Peyer's patch (tissue), 4 donors: ENCODE results near the gene SPTB. TPM values are rescaled to one million over a fixed set of nuclear protein-coding genes. Genes with fewer than 3 reads are reported as not detected.

Experiments used
- DNase-seq, 3 donors: peaks; one replicate each; pipeline ENCODE4 v3.0.0-alpha.2; 2017 to 2019
- H3K27ac ChIP-seq, 4 donors: fragments of 200-600 bp; sonication (generic); one replicate each; pipeline ENCODE4 v1.5.1; 2016 to 2019
- H3K27me3 ChIP-seq, 2 donors: fragments of 200-600 bp; sonication (generic); one replicate each; pipeline ENCODE4 v1.5.1; 2019
- H3K36me3 ChIP-seq, 3 donors: fragments of 200-600 bp; sonication (generic); one replicate each; pipeline ENCODE4 v1.5.1; 2016 to 2019
- H3K4me1 ChIP-seq, 4 donors: fragments of 200-600 bp; sonication (generic); one replicate each; pipeline ENCODE4 v1.5.1; 2016 to 2019
- H3K4me3 ChIP-seq, 4 donors: fragments of 200-600 bp; sonication (generic); 1 replicate in 3 of 4; 2 replicates in 1 of 4; pipeline ENCODE4 v1.5.1; 2016 to 2019; ENCODE audit warnings: mild to moderate bottlenecking in 1 of 4
- H3K9me3 ChIP-seq, 4 donors: fragments of 200-600 bp; sonication (generic); one replicate each; pipeline ENCODE4 v1.5.1; 2016 to 2019; ENCODE audit warnings: mild to moderate bottlenecking in 1 of 4
- POLR2A ChIP-seq, 2 donors: fragments of 450-650 bp; IDR thresholded peaks; one replicate each; pipeline ENCODE4 v1.5.1; 2017; ENCODE audit warnings: antibody characterized with exemption in 2 of 2, mild to moderate bottlenecking in 2 of 2, moderate library complexity in 2 of 2
- total RNA-seq, 4 donors: library from RNA; depleted of rRNA; stranded (reverse); fragments of >200 nt; gene quantifications; one replicate each; pipeline ENCODE4 v1.1.0, GENCODE V29; 2016
- TF ChIP-seq, protein P1 (sequence below), 6 experiments: fragments of 450-650 bp in 4 of 6; fragments of 200-600 bp in 2 of 6; sonication (generic) in 1 of 6; IDR thresholded peaks; one replicate each; pipeline ENCODE4 v1.5.1; 2017 to 2019; ENCODE audit warnings: antibody characterized with exemption in 6 of 6, mild to moderate bottlenecking in 3 of 6, moderate library complexity in 1 of 6

Gene SPTB
- total RNA-seq, 4 donors from 2014 or later = 0.57 to 2.5 (median 0.94) TPM; not detected in 1

DNA sequence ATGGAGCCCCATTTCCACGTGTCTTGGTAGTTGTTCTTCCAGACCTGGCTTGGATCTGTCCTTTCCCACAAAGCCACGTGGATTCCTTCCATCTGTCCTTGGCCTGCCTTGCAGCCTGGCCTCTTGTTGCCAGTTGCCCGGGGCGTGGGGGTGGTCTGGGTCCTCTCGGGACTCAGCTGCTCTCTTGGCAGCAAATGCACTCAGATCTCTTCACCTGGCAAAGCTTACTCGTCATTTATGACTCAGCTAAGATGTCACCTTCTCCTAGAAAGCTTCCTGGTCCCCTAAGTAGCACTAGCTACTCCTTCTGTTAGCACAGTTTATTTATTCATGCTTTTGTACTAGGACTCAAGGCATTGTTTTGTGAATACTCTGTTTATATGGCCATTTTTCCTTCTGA lies 161.8 kb downstream of the SPTB start:
- DNase-seq = peak in 2 of 3 donors; percentile 46 to 48
- H3K9me3 ChIP-seq = no peaks in the 10 kb centered on the region
- peaks cover 0 to 70% (median 9%) of the 10 kb centered on the region in 4 donors for H3K4me1 ChIP-seq
- H3K27ac ChIP-seq = peak overlapping the region in 3 of 4 donors; percentile 6 to 84 (median 71)
- H3K4me3 ChIP-seq = no peak overlapping the region
- no peaks in the 10 kb centered on the region for H3K36me3 ChIP-seq
- no peaks in the 10 kb centered on the region for H3K27me3 ChIP-seq
- no peak for TF ChIP-seq POLR2A (IDR thresholded peaks at IDR 0.05)
- TF ChIP-seq, protein P1, sequence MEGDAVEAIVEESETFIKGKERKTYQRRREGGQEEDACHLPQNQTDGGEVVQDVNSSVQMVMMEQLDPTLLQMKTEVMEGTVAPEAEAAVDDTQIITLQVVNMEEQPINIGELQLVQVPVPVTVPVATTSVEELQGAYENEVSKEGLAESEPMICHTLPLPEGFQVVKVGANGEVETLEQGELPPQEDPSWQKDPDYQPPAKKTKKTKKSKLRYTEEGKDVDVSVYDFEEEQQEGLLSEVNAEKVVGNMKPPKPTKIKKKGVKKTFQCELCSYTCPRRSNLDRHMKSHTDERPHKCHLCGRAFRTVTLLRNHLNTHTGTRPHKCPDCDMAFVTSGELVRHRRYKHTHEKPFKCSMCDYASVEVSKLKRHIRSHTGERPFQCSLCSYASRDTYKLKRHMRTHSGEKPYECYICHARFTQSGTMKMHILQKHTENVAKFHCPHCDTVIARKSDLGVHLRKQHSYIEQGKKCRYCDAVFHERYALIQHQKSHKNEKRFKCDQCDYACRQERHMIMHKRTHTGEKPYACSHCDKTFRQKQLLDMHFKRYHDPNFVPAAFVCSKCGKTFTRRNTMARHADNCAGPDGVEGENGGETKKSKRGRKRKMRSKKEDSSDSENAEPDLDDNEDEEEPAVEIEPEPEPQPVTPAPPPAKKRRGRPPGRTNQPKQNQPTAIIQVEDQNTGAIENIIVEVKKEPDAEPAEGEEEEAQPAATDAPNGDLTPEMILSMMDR (IDR thresholded peaks at IDR 0.05) = no peak

DNA sequence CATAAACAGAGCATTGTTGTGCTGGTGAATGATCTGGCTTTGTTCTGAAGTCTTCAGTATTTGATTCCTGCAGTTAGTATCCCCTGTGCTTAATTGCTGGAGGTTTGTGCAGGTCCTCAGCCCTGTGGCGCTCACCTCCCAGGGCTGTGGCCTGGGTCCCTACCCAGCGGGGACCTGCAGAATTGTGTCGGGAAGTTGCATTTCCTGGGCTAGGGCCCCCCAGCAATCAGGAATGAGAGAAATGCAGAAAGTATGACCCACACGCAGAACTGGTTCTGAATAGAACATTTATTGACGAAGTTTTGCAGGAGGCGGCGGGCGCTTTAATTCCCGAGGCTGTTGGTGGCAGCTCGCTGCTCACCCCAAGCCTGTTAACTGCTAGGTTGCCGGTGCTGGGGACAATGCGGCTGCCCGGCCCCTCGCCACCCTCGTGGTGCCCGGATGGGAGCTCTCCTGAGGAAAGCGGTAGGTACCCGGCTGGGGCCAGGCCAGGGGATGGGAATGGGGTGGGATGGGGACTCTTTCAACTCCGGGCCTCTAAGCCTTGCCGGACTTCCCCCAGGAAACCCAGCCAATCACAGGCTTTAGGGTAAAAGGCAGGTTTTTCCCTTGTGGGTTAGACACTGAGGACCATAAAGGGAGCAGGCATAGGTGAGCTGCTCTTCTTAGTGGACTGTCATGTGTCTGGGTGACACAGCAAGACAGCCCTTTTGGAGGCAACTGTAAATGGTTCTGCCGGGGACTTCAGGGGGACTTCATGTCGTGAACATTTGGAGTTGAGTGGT lies 163.9 kb downstream of the SPTB start:
- TF ChIP-seq POLR2A (IDR thresholded peaks at IDR 0.05) = no peak
- TF ChIP-seq, protein P1 (IDR thresholded peaks at IDR 0.05) = no peak

DNA sequence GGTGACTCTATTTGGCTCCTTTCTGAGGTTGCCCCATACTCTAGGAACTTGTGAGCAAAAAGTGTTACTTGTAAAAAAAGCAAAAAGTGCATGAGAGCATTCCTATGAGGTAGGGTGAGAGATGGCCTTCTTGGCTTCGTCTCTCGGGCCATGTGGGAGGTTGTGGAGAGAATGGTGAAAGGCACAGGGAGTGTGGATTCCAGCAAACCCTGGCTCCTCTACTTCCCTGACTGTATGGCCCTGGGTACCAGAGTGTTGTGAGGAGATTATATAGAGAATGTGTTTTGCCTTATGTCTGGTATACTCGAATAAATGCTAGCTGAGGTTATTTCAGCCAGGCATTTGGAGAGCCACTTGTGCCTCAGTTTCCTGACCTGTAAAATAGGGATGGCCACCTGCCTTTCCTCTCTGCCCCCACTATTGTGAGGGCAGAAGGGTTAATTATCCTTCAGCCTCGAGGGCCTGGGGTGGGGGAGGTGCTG lies 164.5 kb downstream of the SPTB start:
- no peaks in the 10 kb centered on the region for H3K27me3 ChIP-seq
- H3K9me3 ChIP-seq = no peaks in the 10 kb centered on the region
- peak overlapping the region in 2 of 4 donors; percentile 65 to 78 for H3K27ac ChIP-seq
- no peak for DNase-seq
- H3K4me1 ChIP-seq = peaks cover 0 to 43% (median 4%) of the 10 kb centered on the region in 4 donors
- H3K36me3 ChIP-seq = no peaks in the 10 kb centered on the region
- no peak for TF ChIP-seq POLR2A (IDR thresholded peaks at IDR 0.05)
- TF ChIP-seq, protein P1 (IDR thresholded peaks at IDR 0.05) = no peak
- H3K4me3 ChIP-seq = no peak overlapping the region

More for the DNA sequence above, 163.9 kb downstream of the SPTB start:
- H3K4me3 ChIP-seq = peak overlapping the region in 3 of 4 donors; percentile 4 to 43 (median 37)
- H3K36me3 ChIP-seq = no peaks in the 10 kb centered on the region
- no peaks in the 10 kb centered on the region for H3K27me3 ChIP-seq
- peak overlapping the region in 2 of 4 donors; percentile 65 to 78 for H3K27ac ChIP-seq
- no peaks in the 10 kb centered on the region for H3K9me3 ChIP-seq
- peaks cover 0 to 49% (median 6%) of the 10 kb centered on the region in 4 donors for H3K4me1 ChIP-seq
- DNase-seq = peak in 2 of 3 donors; percentile 48

DNA sequence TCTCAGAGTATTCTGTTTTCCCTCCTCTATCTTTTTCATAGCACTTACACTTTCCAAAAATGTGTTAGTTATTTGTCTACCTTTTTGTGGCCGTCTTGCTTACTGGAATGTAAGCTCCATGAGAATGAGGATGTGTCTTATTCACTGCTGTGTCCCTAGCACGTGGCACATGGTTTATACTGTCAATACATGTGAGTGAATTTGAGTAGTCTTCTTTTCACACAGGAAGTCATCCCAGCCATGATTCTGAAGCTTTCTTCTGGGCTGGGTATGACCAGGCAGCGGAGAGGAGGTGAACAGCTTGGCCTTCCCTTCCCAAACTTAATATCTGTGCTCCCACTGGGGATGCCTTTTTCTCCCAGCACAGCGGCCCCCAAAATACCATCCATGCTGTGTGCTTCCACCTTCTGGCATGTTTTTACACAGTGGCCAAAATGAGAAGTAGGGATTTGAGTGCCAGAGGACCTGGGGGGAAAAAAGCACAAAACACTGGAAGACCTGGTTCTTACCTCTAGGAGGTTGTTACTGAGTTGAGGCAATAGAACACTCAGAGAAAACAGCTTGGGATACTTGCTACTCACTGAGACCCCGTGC lies 165.2 kb downstream of the SPTB start:
- H3K4me1 ChIP-seq = peaks cover 0 to 36% (median 1%) of the 10 kb centered on the region in 4 donors
- no peak overlapping the region for H3K4me3 ChIP-seq
- DNase-seq = peak in 1 of 3 donors; percentile 5

DNA sequence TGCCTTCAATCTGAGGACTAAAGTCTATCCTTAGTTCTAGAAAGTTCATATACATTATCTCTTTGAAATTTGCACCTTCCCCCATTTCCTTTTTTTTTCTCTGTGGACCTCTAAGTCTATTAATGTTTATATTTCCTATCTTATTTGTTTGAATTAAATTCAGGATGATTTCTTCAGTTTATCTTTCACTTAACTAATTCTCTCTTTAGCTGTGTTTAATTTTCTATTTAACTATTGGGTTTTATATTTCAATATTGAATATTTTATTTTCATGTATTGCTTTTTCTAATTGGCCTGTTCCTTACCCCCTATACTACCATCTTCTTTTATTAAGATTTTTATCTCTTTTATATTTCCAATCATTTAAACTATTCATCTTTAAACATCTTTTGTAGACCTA lies 166.0 kb downstream of the SPTB start:
- Histone ChIP-seq H3K36me3 (no peaks in the 10 kb centered on the region), H3K4me1 (peaks cover 0 to 31% (median 3%) of the 10 kb centered on the region in 4 donors), H3K27ac (no peak overlapping the region)

More for the DNA sequence above, 165.2 kb downstream of the SPTB start:
- H3K27ac ChIP-seq = no peak overlapping the region
- no peak for TF ChIP-seq POLR2A (IDR thresholded peaks at IDR 0.05)
- TF ChIP-seq, protein P1 (IDR thresholded peaks at IDR 0.05) = no peak
- H3K27me3 ChIP-seq = no peaks in the 10 kb centered on the region
- no peaks in the 10 kb centered on the region for H3K9me3 ChIP-seq
- H3K36me3 ChIP-seq = no peaks in the 10 kb centered on the region

More for the DNA sequence above, 166.0 kb downstream of the SPTB start:
- no peak for DNase-seq
- no peaks in the 10 kb centered on the region for H3K27me3 ChIP-seq
- no peaks in the 10 kb centered on the region for H3K9me3 ChIP-seq
- TF ChIP-seq, protein P1 (IDR thresholded peaks at IDR 0.05) = no peak
- TF ChIP-seq POLR2A (IDR thresholded peaks at IDR 0.05) = no peak
- no peak overlapping the region for H3K4me3 ChIP-seq
